ENCODE data around the gene OPN1MW3.

DNA sequence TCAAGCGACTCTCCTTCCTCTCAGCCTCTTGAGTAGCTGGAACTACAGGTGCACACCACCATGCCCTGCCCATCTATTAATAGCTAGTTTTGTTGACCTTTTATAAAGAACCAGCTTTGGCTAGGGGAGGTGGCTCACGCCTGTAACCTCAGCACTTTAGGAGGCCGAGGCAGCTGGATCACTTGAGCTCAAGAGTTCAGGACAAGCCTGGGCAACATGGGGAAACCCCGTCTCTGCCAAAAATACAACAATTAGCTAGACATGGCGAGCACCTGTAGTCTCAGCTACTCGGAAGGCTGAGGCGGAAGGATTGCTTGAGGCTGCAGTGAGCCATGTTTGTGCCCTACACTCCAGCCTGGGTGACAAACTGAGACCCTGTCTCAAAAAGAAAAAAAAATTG lies 40.9 kb downstream of the OPN1MW3 start:
- TF ChIP-seq POLR2A (IDR thresholded peaks at IDR 0.05) (no peak), CTCF (IDR thresholded peaks at IDR 0.05) (no peak)

Measured in thyroid gland (tissue), 4 donors.